Neutrophil (primary cell): ENCODE data around the gene GNS.
A peak's percentile ranks its signal among the peaks of the same experiment; 100 is the strongest.

Source experiments
- H3K27ac ChIP-seq: fragments of 200-600 bp; sonication (generic); 2 replicates; pipeline ENCODE4 v1.5.1; 2016; ENCODE audit warnings: mild to moderate bottlenecking, moderate library complexity
- H3K27me3 ChIP-seq: fragments of 200-600 bp; sonication (generic); 2 replicates; pipeline ENCODE4 v1.6.0; 2016; ENCODE audit warnings: mild to moderate bottlenecking
- H3K36me3 ChIP-seq: fragments of 200-600 bp; sonication (generic); 2 replicates; pipeline ENCODE4 v1.5.1; 2017
- H3K4me1 ChIP-seq, 2 experiments: fragments of 200-600 bp in 1 of 2; sonication (generic) in 1 of 2; 1 replicate in 1 of 2; 2 replicates in 1 of 2; pipeline versions ENCODE4 v1.5.1 to v1.6.1; 2013 to 2016; ENCODE audit warnings: low read depth in 1 of 2, low read length in 1 of 2, mild to moderate bottlenecking in 1 of 2, moderate library complexity in 1 of 2; ENCODE audit not compliant: control insufficient read depth in 1 of 2, insufficient read depth in 1 of 2
- H3K4me3 ChIP-seq, 2 experiments: fragments of 200-600 bp in 1 of 2; sonication (generic) in 1 of 2; 1 replicate in 1 of 2; 2 replicates in 1 of 2; pipeline ENCODE4 v1.5.1; 2013 to 2016; ENCODE audit warnings: low read depth in 1 of 2, low read length in 1 of 2, mild to moderate bottlenecking in 1 of 2, moderate library complexity in 1 of 2
- H3K9me3 ChIP-seq: fragments of 200-600 bp; sonication (generic); 2 replicates; pipeline ENCODE4 v1.5.1; 2016
- TF ChIP-seq, protein P1 (sequence below): fragments of 200-600 bp; sonication (generic); IDR thresholded peaks from 2 replicates; pipeline ENCODE4 v1.5.1; 2016; ENCODE audit warnings: antibody characterized with exemption

The GNS gene

DNA sequence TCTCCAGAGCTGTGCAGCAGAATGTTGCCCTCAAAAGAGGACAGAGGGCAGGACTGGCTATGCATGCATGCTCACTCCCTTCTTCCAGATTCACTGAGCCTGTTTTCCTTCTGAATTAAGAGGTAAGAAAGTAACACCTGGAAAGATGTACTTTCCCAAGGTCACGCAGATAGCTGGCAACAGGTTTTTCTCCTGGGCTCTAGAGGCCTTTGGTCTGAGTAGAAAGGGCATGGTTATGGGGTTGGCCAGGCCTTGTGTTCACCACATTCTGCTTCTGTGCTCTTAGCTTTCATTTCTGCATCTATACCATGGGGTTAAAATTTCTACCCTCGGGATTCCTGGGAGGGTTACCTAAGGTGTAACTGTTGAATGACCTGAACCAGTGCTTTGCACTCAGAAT, 91.4 kb downstream of the GNS start:
- TF ChIP-seq, protein P1, sequence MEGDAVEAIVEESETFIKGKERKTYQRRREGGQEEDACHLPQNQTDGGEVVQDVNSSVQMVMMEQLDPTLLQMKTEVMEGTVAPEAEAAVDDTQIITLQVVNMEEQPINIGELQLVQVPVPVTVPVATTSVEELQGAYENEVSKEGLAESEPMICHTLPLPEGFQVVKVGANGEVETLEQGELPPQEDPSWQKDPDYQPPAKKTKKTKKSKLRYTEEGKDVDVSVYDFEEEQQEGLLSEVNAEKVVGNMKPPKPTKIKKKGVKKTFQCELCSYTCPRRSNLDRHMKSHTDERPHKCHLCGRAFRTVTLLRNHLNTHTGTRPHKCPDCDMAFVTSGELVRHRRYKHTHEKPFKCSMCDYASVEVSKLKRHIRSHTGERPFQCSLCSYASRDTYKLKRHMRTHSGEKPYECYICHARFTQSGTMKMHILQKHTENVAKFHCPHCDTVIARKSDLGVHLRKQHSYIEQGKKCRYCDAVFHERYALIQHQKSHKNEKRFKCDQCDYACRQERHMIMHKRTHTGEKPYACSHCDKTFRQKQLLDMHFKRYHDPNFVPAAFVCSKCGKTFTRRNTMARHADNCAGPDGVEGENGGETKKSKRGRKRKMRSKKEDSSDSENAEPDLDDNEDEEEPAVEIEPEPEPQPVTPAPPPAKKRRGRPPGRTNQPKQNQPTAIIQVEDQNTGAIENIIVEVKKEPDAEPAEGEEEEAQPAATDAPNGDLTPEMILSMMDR: no peak
- Histone ChIP-seq H3K4me3 (no peak overlapping the region), H3K4me1 (peaks cover 91 to 95% of the 10 kb centered on the region in 2 experiments), H3K27me3 (no peaks in the 10 kb centered on the region), H3K9me3 (no peaks in the 10 kb centered on the region), H3K27ac (peak overlapping the region; percentile 49), H3K36me3 (peaks cover 4% of the 10 kb centered on the region)

DNA sequence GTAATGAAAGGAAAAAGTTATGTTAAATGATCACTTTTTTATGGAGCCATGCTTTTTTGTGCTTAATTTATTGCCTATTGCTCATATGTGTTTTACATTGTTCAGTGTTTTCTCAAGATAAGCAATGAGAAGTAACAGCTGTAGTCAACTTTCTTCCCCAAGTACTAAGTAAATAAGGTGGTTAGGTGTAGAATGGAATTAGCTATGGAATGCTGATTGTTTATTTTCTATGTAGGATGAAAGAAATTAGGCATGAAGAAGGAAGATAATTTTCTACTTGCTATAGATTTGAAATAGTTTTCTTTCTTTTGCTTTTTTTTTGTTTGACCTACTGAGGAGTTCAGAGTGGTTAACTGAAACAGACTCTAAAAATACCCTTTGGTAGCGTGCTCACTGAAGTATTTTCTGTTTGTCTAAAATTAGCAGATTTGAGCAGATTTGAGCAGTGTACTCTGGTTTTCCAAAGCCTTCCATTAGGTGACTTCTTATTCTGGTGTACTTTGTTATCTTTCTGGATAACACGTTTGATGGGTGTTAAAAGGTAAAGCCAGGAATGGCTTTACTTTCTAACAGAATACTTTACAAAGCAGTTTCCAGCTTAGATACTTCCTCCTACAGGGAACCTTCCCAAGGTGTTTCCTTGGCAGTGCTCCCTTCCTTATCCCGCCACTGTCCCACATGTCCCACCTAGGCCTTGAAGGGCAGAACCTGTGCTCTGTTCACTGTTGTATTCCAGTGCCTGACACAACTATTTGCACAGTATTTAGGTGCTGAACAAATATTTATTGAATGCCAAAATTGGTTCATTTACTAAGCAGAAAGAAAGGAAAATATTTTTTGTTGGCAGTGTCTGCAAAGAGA, 92.9 kb downstream of the GNS start:
- Histone ChIP-seq H3K27ac (peak overlapping the region; percentile 70), H3K4me3 (no peak overlapping the region), H3K27me3 (no peaks in the 10 kb centered on the region), H3K9me3 (no peaks in the 10 kb centered on the region), H3K4me1 (peaks cover 77 to 85% of the 10 kb centered on the region in 2 experiments), H3K36me3 (peaks cover 4% of the 10 kb centered on the region)
- TF ChIP-seq, protein P1: no peak

DNA sequence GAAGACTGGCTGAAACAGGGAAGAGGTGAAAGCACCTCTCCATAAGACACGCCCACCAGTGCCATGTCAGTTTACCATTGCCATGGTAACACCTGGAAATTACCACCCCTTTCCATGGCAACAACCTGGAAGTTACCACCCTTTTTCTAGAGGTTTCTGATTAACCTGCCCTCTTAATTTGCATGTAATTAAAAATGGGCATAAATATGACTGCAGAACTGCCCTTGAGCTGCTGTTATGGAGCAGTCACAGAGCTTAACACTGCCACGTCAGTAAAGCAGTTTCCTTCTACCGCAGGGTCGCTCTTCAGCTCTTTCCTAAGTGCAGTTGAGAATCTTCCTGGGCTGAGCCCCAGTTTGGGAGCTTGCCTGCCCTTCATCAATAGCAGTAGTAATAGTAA, 93.7 kb downstream of the GNS start:
- H3K27me3 ChIP-seq: no peaks in the 10 kb centered on the region
- peak overlapping the region; percentile 70 for H3K27ac ChIP-seq
- peaks cover 70 to 81% of the 10 kb centered on the region in 2 experiments for H3K4me1 ChIP-seq
- H3K4me3 ChIP-seq: no peak overlapping the region
- peaks cover 4% of the 10 kb centered on the region for H3K36me3 ChIP-seq
- H3K9me3 ChIP-seq: no peaks in the 10 kb centered on the region
- TF ChIP-seq, protein P1: no peak
